Testis (tissue), 2 donors: ENCODE results near the gene KCNB1.

Experiments used
- POLR2A ChIP-seq: fragments of 450-650 bp; IDR thresholded peaks from one replicate; pipeline ENCODE4 v1.6.1; 2017; ENCODE audit warnings: antibody characterized with exemption, mild to moderate bottlenecking, moderate library complexity
- TF ChIP-seq, protein P1 (sequence below), 3 experiments: fragments of 450-650 bp in 2 of 3; fragments of 200-600 bp in 1 of 3; sonication (generic) in 1 of 3; IDR thresholded peaks; one replicate each; pipeline ENCODE4 v1.5.1; 2016 to 2019; ENCODE audit warnings: antibody characterized with exemption in 3 of 3, mild to moderate bottlenecking in 2 of 3, moderate library complexity in 1 of 3

DNA sequence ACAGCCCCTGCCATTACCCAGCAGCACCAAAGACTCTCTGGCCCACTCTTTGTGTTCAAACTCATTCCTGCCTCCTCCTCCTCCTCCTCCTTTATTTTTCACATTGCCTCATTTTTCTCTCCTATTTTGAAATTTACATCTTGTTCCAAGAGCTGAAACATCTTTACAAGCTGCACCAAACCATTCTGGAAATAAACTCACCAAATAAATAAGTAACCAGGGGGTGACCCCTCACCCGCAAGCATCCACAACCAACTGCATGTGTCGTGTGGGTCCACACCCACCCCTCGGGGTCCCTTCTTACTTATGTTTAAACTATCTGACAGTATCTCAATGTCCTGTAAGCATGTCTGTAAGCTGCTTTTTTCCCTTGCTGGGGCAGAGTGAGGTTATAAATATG lies 1.4 kb downstream of the KCNB1 start:
- TF ChIP-seq, protein P1, sequence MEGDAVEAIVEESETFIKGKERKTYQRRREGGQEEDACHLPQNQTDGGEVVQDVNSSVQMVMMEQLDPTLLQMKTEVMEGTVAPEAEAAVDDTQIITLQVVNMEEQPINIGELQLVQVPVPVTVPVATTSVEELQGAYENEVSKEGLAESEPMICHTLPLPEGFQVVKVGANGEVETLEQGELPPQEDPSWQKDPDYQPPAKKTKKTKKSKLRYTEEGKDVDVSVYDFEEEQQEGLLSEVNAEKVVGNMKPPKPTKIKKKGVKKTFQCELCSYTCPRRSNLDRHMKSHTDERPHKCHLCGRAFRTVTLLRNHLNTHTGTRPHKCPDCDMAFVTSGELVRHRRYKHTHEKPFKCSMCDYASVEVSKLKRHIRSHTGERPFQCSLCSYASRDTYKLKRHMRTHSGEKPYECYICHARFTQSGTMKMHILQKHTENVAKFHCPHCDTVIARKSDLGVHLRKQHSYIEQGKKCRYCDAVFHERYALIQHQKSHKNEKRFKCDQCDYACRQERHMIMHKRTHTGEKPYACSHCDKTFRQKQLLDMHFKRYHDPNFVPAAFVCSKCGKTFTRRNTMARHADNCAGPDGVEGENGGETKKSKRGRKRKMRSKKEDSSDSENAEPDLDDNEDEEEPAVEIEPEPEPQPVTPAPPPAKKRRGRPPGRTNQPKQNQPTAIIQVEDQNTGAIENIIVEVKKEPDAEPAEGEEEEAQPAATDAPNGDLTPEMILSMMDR (IDR thresholded peaks at IDR 0.05): no peak
- TF ChIP-seq POLR2A: no peak
